ENCODE results near the gene VWC2L. TPM values are rescaled to one million over a fixed set of nuclear protein-coding genes. Genes with fewer than 3 reads are reported as not detected.

Gene VWC2L
- total RNA-seq, 2 experiments from 2014 or later = not detected

GRCh38 chr2:214481204-214481603 lies 70.3 kb downstream of the VWC2L start:
- H3K4me1 Mint-ChIP-seq (ENCODE audit: low read depth) = no peaks in the 10 kb centered on the region
- H3K27me3 Mint-ChIP-seq (ENCODE audit: low read depth) = no peaks in the 10 kb centered on the region
- no peak overlapping the region for H3K4me3 Mint-ChIP-seq
- intact Hi-C loops (cut with micrococcal nuclease) = no loop called here
- H3K27ac Mint-ChIP-seq = no peak overlapping the region
- CTCF ChIA-PET = no interaction called here
- no peaks in the 10 kb centered on the region for H3K9me3 Mint-ChIP-seq
- H3K36me3 Mint-ChIP-seq (ENCODE audit: low read depth) = no peaks in the 10 kb centered on the region
- DNase-seq = no peak

GRCh38 chr2:214482728-214483127 lies 71.9 kb downstream of the VWC2L start:
- Mint-ChIP-seq H3K4me1 (ENCODE audit: low read depth) (no peaks in the 10 kb centered on the region), H3K27me3 (ENCODE audit: low read depth) (no peaks in the 10 kb centered on the region), H3K27ac (no peak overlapping the region)

GRCh38 chr2:214484239-214484638 lies 73.4 kb downstream of the VWC2L start:
- CTCF ChIA-PET = no interaction called here
- H3K36me3 Mint-ChIP-seq (ENCODE audit: low read depth) = no peaks in the 10 kb centered on the region
- no peak overlapping the region for H3K27ac Mint-ChIP-seq
- H3K4me3 Mint-ChIP-seq = no peak overlapping the region
- no peaks in the 10 kb centered on the region for H3K9me3 Mint-ChIP-seq
- H3K27me3 Mint-ChIP-seq (ENCODE audit: low read depth) = no peaks in the 10 kb centered on the region
- no peak for DNase-seq
- intact Hi-C loops (cut with micrococcal nuclease) = no loop called here
- H3K4me1 Mint-ChIP-seq (ENCODE audit: low read depth) = no peaks in the 10 kb centered on the region

More at GRCh38 chr2:214482728-214483127, 71.9 kb downstream of the VWC2L start:
- H3K9me3 Mint-ChIP-seq = no peaks in the 10 kb centered on the region
- CTCF ChIA-PET = no interaction called here
- intact Hi-C loops (cut with micrococcal nuclease) = no loop called here
- no peak for DNase-seq
- H3K4me3 Mint-ChIP-seq = no peak overlapping the region
- H3K36me3 Mint-ChIP-seq (ENCODE audit: low read depth) = no peaks in the 10 kb centered on the region

- H3K27me3 Mint-ChIP-seq (ENCODE audit: low read depth) = no peaks in the 10 kb centered on the region
- DNase-seq = no peak
- CTCF ChIA-PET = no interaction called here
- intact Hi-C loops (cut with micrococcal nuclease) = no loop called here
- no peak overlapping the region for H3K27ac Mint-ChIP-seq
- H3K4me3 Mint-ChIP-seq = no peak overlapping the region
- H3K4me1 Mint-ChIP-seq (ENCODE audit: low read depth) = no peaks in the 10 kb centered on the region
- H3K9me3 Mint-ChIP-seq = no peaks in the 10 kb centered on the region
- no peaks in the 10 kb centered on the region for H3K36me3 Mint-ChIP-seq (ENCODE audit: low read depth)
Observed at GRCh38 chr2:214484701-214485100, 73.8 kb downstream of the VWC2L start.

- Mint-ChIP-seq H3K9me3 (no peaks in the 10 kb centered on the region), H3K27ac (no peak overlapping the region), H3K36me3 (ENCODE audit: low read depth) (no peaks in the 10 kb centered on the region), H3K27me3 (ENCODE audit: low read depth) (peaks cover 2% of the 10 kb centered on the region), H3K4me3 (no peak overlapping the region), H3K4me1 (ENCODE audit: low read depth) (no peaks in the 10 kb centered on the region)
- no peak for DNase-seq
- intact Hi-C loops (cut with micrococcal nuclease) = no loop called here
- CTCF ChIA-PET = no interaction called here
Observed at GRCh38 chr2:214489181-214489580, 78.3 kb downstream of the VWC2L start.

GRCh38 chr2:214489702-214490101 lies 78.8 kb downstream of the VWC2L start:
- Mint-ChIP-seq H3K36me3 (ENCODE audit: low read depth) (no peaks in the 10 kb centered on the region), H3K27me3 (ENCODE audit: low read depth) (peaks cover 2% of the 10 kb centered on the region), H3K4me1 (ENCODE audit: low read depth) (no peaks in the 10 kb centered on the region), H3K9me3 (no peaks in the 10 kb centered on the region), H3K27ac (no peak overlapping the region), H3K4me3 (no peak overlapping the region)
- CTCF ChIA-PET = no interaction called here
- no peak for DNase-seq
- intact Hi-C loops (cut with micrococcal nuclease) = no loop called here

GRCh38 chr2:214492152-214492551 lies 81.3 kb downstream of the VWC2L start:
- intact Hi-C loops (cut with micrococcal nuclease) = no loop called here
- Mint-ChIP-seq H3K4me3 (no peak overlapping the region), H3K36me3 (ENCODE audit: low read depth) (no peaks in the 10 kb centered on the region), H3K27ac (no peak overlapping the region), H3K4me1 (ENCODE audit: low read depth) (no peaks in the 10 kb centered on the region), H3K27me3 (ENCODE audit: low read depth) (peaks cover 2% of the 10 kb centered on the region), H3K9me3 (no peaks in the 10 kb centered on the region)
- CTCF ChIA-PET = no interaction called here
- DNase-seq = no peak

- Mint-ChIP-seq H3K27ac (no peak overlapping the region), H3K27me3 (ENCODE audit: low read depth) (peaks cover 2% of the 10 kb centered on the region), H3K36me3 (ENCODE audit: low read depth) (no peaks in the 10 kb centered on the region), H3K4me3 (no peak overlapping the region), H3K4me1 (ENCODE audit: low read depth) (no peaks in the 10 kb centered on the region), H3K9me3 (no peaks in the 10 kb centered on the region)
- intact Hi-C loops (cut with micrococcal nuclease) = no loop called here
- no peak for DNase-seq
- CTCF ChIA-PET = no interaction called here
Observed at GRCh38 chr2:214492608-214493007, 81.8 kb downstream of the VWC2L start.

- Mint-ChIP-seq H3K36me3 (ENCODE audit: low read depth) (no peaks in the 10 kb centered on the region), H3K9me3 (no peaks in the 10 kb centered on the region), H3K27ac (no peak overlapping the region), H3K27me3 (ENCODE audit: low read depth) (no peaks in the 10 kb centered on the region), H3K4me3 (no peak overlapping the region), H3K4me1 (ENCODE audit: low read depth) (no peaks in the 10 kb centered on the region)
- no peak for DNase-seq
- CTCF ChIA-PET = no interaction called here
- intact Hi-C loops (cut with micrococcal nuclease) = no loop called here
Observed at GRCh38 chr2:214497489-214497888, 86.6 kb downstream of the VWC2L start.

- Mint-ChIP-seq H3K27me3 (ENCODE audit: low read depth) (peaks cover 4% of the 10 kb centered on the region), H3K4me3 (no peak overlapping the region), H3K27ac (no peak overlapping the region), H3K9me3 (no peaks in the 10 kb centered on the region), H3K36me3 (ENCODE audit: low read depth) (no peaks in the 10 kb centered on the region), H3K4me1 (ENCODE audit: low read depth) (no peaks in the 10 kb centered on the region)
- DNase-seq = no peak
- intact Hi-C loops (cut with micrococcal nuclease) = no loop called here
- CTCF ChIA-PET = interaction anchor here (0.8 kb wide), 1 partner anchor 85 kb away, joined by 3 read pairs; no protein-coding TSS in a partner anchor
Observed at GRCh38 chr2:214503568-214503967, 92.7 kb downstream of the VWC2L start.

- Mint-ChIP-seq H3K9me3 (no peaks in the 10 kb centered on the region), H3K4me3 (no peak overlapping the region), H3K27ac (no peak overlapping the region), H3K36me3 (ENCODE audit: low read depth) (no peaks in the 10 kb centered on the region), H3K4me1 (ENCODE audit: low read depth) (no peaks in the 10 kb centered on the region), H3K27me3 (ENCODE audit: low read depth) (peaks cover 8% of the 10 kb centered on the region)
- CTCF ChIA-PET = no interaction called here
- intact Hi-C loops (cut with micrococcal nuclease) = no loop called here
- DNase-seq = no peak
Observed at GRCh38 chr2:214504599-214505376, 93.9 kb downstream of the VWC2L start.

- no peaks in the 10 kb centered on the region for H3K9me3 Mint-ChIP-seq
- CTCF ChIA-PET = no interaction called here
- H3K4me3 Mint-ChIP-seq = no peak overlapping the region
- intact Hi-C loops (cut with micrococcal nuclease) = no loop called here
- H3K27me3 Mint-ChIP-seq (ENCODE audit: low read depth) = peaks cover 8% of the 10 kb centered on the region
- H3K27ac Mint-ChIP-seq = no peak overlapping the region
- H3K4me1 Mint-ChIP-seq (ENCODE audit: low read depth) = no peaks in the 10 kb centered on the region
- H3K36me3 Mint-ChIP-seq (ENCODE audit: low read depth) = no peaks in the 10 kb centered on the region
- no peak for DNase-seq
Observed at GRCh38 chr2:214507032-214507431, 96.2 kb downstream of the VWC2L start.

- H3K27me3 Mint-ChIP-seq (ENCODE audit: low read depth) = peaks cover 3% of the 10 kb centered on the region
- no peaks in the 10 kb centered on the region for H3K36me3 Mint-ChIP-seq (ENCODE audit: low read depth)
- intact Hi-C loops (cut with micrococcal nuclease) = no loop called here
Observed at GRCh38 chr2:214514704-214515103, 103.8 kb downstream of the VWC2L start.

More at GRCh38 chr2:214514704-214515103, 103.8 kb downstream of the VWC2L start:
- no peak overlapping the region for H3K4me3 Mint-ChIP-seq
- H3K9me3 Mint-ChIP-seq = no peaks in the 10 kb centered on the region
- no peak for DNase-seq
- H3K27ac Mint-ChIP-seq = no peak overlapping the region
- H3K4me1 Mint-ChIP-seq (ENCODE audit: low read depth) = no peaks in the 10 kb centered on the region
- CTCF ChIA-PET = no interaction called here
